GM12873 (cell line): ENCODE measurements around the gene PALLD.

ENCODE experiments used
- CTCF ChIP-seq: IDR thresholded peaks from 2 replicates; pipeline ENCODE4 v1.5.1; 2012; ENCODE audit warnings: low read depth, mild to moderate bottlenecking, moderate library complexity, low read length, control low read depth; ENCODE audit not compliant: insufficient read depth; ENCODE audit errors: missing control alignments

Gene PALLD

GRCh38 chr4:168651864-168652263 lies 155.0 kb downstream of the PALLD start:
- TF ChIP-seq CTCF, result no peak

GRCh38 chr4:168652755-168653154 lies 155.9 kb downstream of the PALLD start:
- no peak for TF ChIP-seq CTCF

GRCh38 chr4:168654104-168654847 lies 157.4 kb downstream of the PALLD start:
- no peak for TF ChIP-seq CTCF

- TF ChIP-seq CTCF, result no peak
These were observed 158.0 kb downstream of the PALLD start for GRCh38 chr4:168654848-168655174.

- no peak for TF ChIP-seq CTCF
These were observed 158.3 kb downstream of the PALLD start for GRCh38 chr4:168655182-168655581.

- no peak for TF ChIP-seq CTCF
These were observed 159.3 kb downstream of the PALLD start for GRCh38 chr4:168656055-168656660.

GRCh38 chr4:168656946-168657473 lies 160.2 kb downstream of the PALLD start:
- no peak for TF ChIP-seq CTCF
